ENCODE measurements around the gene RINL.
A peak's percentile ranks its signal among the peaks of the same experiment; 100 is the strongest.
"Not testable (repeated sequence)": the region's sequence is repeated elsewhere in the genome, so short reads cannot be mapped to it uniquely, and the experiment has no call there.

RINL gene

DNA sequence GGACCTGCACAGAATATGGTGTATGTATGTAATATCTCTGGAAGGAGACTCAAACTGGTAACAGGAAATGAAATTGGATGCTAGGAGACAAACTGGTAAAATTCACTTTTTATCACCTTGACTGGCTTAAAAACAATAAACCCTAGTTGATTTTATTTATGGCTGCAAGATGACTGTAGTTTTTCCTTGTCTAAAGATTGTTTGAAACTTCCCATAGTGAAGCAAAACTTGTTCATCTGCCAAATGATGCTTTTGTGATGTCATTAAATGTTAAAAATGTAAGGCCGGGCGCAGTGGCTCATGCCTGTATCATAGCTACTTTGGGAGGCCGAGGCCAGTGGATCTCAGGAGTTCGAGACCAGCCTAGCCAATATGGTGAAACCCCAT is 44.0 kb downstream of the RINL start:
- no peak for DNase-seq (ENCODE audit: low read depth)

DNA sequence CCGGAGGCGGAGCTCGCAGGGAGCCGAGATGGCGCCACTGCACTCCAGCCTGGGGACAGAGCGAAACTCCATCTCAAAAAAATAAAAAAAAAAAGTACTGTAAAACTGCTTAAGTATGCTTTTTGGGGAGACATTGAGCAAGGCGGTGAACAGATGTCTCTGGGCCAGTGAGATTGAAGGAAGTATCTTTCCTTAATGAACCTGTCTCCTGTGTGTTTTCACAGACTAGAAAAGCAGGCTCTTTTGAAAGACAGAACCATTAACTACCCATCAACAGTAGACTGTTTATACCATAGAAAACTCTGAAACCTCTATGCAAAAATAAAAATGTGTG is 45.0 kb downstream of the RINL start:
- DNase-seq (ENCODE audit: low read depth) = no peak

DNA sequence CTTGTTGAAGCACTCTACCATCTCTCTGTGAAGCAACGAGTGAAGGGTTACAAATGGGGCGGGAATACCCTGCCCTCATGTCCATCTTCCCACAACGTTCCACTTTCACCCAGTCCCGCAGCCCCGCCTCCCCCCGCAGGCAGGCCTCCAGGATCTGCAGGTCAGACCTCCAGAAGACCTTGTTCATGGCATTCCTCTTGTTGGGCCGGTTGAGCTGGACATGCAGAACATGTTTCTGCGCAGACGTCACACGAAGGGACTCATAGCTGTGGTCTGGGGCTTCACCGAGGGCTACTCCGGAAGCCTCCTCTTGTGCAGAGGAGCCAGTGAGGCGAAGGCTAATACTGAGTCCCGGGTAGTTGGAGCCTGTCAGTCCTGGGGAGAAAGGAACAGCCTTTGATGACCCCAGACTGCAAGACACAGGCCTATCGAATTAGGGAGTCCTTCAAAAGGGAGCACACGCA is 46.9 kb downstream of the RINL start:
- peak; percentile 94 for DNase-seq (ENCODE audit: low read depth)

DNA sequence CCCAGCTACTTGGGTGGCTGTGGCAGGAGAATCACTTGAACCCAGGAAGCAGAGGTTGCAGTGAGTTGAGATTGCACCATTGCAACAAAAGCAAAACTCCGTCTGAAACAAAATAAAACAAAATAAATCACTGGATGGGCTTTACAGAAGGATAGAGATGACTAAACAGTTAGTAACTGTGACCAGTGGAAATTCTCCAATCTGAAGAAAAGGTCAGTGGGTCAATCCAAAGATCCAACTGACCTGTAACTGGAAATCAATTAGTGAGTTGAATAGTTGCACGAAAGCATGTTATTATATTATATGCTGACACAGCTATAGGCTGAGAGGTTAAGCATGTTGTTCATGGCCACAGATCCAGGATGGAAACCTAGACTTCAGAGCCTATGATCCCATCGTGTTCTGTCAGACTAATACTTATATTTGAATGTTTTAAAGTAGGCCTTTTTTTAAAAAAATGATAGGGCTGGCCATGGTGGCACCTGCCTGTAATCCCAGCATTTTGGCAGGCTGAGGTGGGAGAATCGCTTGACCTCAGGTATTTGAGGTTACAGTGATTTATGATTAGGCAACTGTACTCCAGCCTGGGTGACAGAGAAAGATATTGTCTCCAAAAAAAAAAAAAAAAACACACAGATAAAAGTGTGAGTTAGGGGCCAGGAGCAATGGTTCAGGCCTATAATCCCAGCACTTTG is 47.9 kb downstream of the RINL start:
- no peak for DNase-seq (ENCODE audit: low read depth)

DNA sequence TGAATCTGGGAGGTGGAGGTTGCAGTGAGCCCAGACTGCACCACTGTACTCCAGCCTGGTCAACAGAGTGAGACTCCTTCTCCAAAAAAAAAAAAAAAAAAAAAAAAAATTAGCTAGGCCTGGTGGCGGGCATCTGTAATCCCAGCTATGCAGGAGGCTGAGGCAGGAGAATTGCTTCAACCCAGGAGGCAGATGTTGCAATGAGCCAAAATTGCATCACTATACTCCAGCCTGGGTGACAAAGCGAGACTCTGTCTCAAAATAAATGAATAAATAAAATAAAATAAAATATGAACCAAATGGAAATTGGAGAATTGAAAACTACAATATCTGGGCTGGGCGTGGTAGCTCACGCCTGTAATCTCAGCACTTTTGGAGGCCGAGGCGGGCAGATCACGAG is 48.9 kb downstream of the RINL start:
- DNase-seq (ENCODE audit: low read depth) = not testable (repeated sequence)

DNA sequence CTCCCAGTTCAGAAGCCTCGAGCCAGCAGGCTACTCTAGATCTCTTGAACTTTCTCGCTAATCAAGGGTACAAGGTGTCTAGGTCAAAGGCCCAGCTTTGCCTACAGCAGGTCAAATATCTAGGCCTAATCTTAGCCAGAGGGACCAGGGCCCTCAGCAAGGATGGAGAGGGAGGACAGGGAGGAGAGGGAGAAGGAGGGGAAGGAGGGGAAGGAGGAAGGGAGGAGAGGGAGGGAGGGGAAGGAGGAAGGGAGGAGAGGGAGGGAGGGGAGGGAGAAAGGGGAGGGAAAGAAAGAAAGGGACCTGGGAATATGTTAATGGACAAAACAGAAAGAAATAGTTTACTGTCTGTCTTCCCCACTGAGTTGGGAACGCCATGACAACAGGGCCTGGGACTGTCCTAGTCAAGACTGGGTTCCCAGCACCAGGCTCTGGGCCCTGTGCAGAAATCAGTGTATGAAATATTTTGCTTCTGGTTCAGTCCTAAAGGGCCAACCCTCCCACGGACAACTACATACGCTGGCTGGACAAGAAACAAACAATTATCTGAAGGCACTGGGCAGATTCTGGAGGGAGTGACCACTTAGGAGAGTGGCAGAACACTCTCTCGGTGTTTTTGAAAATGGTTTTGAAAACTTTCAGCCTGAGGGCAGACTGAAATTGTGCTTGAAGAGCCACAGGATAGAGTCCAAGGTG is 51.1 kb downstream of the RINL start:
- DNase-seq (ENCODE audit: low read depth) = no peak

DNA sequence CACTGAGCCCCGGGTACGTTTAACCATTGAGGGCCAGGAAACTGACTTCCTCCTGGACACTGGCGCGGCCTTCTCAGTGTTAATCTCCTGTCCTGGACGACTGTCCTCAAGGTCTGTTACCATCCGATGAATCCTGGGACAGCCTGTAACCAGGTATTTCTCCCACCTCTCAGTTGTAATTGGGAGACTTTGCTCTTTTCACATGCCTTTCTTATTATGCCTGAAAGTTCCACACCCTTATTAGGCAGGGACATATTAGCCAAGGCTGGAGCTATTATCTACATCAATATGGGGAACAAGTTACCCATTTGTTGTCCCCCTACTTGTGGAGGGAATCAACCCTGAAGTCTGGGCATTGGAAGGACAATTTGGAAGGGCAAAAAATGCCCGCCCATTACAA is 52.1 kb downstream of the RINL start:
- DNase-seq (ENCODE audit: low read depth) = not testable (repeated sequence)

DNA sequence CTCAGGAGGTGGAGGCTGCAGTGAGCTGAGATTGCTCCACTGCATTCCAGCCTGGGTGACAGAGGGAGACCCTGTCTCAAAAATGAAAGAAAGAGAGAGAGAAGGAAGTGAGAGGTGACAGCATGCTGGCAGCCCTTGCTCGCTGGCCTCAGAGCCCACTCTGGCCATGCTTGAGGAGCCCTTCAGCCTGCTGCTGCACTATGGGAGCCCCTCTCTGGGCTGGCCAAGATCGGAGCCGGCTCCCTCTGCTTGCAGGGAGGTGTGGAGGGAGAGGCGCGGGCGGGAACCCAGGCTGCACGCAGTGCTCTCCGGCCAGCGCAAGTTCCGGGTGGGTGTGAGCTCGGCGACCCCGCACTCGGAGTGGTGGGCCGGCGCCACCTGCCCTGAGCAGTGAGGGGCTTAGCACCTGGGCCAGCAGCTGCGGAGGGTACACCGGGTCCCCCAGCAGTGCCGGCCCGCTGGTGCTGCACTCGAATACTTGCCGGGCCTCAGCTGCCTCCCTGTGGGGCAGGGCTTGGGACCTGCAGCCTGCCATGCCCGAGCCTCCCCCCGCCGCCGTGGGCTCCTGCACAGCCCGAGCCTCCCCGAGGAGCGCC is 56.7 kb downstream of the RINL start:
- DNase-seq (ENCODE audit: low read depth) = not testable (repeated sequence)

DNA sequence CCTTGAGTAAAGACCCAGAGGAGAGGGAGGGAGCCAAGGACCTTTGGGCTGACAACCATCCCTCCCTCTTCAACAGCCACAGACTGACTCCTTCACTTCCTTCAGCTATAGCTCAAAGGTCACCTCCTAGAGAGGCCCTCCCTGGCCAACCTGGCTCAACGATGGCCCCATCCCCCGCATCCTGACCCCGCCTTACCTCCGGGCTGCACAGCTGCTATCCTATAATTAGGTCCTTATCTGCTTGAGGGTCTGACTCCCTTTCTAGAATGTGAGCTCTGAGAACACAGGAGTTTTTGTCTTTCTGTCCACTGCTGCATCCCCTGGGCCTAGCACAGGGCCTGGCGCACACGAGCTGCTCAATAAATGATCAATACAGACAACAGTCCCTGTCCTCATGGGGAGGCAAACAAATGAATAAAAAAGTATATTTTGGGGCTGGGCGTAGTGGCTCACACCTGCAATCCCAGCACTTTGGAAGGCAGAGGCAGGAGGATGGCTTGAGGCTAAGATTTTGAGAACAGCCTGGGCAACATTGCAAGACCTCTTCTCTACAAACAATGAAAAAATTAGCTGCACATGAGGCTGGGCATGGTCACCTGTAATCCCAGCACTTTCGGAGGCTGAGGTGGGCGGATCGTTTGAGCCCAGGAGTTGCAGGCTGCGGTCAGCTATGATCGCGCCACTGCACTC is 58.7 kb downstream of the RINL start:
- DNase-seq (ENCODE audit: low read depth) = no peak

Measured in HS-27A (cell line).